GM18519 (cell line): ENCODE data around the gene CD8A.
"Not testable (repeated sequence)": the region's sequence is repeated elsewhere in the genome, so short reads cannot be mapped to it uniquely, and the experiment has no call there.

Experiments used
- ATAC-seq: cut with Tn5 transposase; IDR thresholded peaks from one replicate; pipeline ENCODE4 v1.9.1; 2021; ENCODE audit warnings: mild to moderate bottlenecking, moderate library complexity; ENCODE audit not compliant: unreplicated experiment, low FRiP score

Gene CD8A

GRCh38 chr2:86790676-86791572, at the start of gene CD8A:
Gene CD8A (minus strand): TSS chr2:86790913. CDS start chr2:86790825, 88 bp downstream.
- no peak for ATAC-seq

DNA sequence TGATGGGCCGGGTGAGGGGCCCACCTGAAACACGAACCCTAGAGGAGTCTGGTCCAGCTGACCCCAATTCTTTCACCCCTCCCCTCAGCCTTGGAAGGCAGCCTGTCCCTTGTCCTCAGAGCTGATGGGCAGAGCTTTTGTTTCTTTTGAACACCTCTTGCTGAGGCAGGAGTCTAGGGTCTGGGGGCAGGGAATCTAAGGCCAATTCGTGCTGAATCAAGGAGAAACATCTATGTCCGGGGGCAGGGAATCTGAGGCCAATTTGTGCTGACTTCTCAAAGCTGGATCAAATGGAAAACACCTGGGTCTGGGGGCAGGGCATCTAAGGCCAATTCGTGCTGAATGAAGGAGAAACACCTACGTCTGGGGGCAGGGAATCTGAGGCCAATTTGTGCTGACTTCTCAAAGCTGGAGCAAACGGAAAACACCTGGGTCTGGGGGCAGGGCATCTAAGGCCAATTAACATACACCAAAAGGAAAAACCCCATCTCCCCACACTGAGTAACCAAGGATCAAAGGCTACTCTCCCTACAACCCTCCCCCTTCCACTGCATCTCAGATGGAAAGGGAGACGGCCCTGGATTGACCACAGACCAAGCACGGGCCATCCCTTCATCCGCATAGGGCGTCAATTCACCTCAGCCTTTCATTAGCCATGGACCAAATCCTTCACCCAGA, 49.3 kb upstream of the CD8A start:
- ATAC-seq, result not testable (repeated sequence)

DNA sequence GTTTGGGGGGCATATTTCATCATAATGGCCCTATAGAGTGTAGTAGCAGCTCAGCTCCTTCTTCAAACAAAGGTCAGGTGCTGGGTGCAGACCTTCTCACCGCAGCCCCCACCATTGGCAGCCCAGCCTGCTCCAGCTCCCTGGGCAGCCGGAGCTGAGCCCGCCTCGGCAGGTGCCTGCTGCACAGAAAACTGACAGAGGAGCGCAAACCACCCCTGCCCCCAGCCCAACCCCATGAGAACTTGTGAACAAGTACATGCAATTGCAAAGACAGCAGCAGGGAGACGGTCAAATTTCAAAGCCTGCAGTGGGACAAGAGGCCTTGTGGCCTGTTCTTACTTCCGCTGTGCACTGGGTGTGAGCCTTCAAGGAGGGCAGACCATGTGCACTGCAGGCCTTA, 48.7 kb upstream of the CD8A start:
- ATAC-seq, result not testable (repeated sequence)

GRCh38 chr2:86837714-86838113, 47.0 kb upstream of the CD8A start:
- ATAC-seq, result not testable (repeated sequence)

- not testable (repeated sequence) for ATAC-seq
Measured at GRCh38 chr2:86836915-86837695, 46.4 kb upstream of the CD8A start.

DNA sequence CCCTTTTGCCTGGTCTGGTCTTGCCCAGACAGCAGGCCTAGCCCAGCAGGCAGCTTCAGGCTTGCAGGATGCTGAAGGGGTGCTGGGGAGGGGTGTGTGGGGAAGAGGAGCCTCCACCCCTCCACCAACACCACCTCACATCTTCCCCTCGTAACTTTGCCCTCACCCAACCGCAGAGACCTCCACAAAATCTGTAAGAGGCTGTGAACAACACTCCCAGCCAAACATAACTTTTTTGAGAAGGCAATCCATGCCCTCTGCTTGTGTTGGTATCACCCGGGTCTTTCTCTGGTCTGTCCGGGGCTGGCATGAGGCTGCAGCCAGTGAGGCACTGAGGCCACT, 44.8 kb upstream of the CD8A start:
- ATAC-seq, result not testable (repeated sequence)

- no peak for ATAC-seq
Measured at GRCh38 chr2:86833315-86833714, 42.6 kb upstream of the CD8A start.

DNA sequence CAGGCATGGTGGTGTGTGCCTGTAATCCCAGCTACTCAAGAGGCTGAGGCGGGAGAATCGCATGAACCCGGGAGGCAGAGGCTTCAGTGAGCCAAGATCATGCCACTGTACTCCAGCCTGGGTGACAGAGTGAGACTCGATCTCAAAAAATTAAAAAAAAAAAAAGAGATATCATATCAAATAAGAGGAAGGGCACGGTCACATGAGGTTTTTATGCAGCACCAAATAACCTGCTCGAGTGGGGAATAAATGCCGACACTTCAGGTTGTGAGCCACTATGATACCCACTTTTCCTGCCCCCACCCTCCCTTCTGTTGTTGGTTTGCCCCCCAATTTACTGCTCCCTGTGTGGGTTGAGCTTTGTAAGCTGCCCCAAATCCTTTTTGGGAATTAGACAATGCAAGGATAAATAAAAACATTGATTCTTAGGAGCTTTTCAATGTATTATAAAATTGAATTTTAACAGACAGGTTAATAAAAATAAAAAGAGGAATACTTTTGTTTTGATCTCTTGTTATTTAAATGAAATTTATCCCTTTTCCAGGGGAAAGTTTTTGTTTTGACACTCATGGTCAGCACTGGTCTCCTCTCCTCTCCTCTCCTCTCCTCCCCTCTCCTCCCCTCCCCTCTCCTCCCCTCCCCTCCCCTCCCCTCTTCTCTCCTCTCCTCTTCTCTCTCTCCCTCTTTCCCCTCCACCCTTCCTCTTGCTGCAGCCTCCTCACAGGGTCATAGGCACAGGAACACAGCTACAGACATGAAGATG, 41.8 kb upstream of the CD8A start:
- no peak for ATAC-seq

DNA sequence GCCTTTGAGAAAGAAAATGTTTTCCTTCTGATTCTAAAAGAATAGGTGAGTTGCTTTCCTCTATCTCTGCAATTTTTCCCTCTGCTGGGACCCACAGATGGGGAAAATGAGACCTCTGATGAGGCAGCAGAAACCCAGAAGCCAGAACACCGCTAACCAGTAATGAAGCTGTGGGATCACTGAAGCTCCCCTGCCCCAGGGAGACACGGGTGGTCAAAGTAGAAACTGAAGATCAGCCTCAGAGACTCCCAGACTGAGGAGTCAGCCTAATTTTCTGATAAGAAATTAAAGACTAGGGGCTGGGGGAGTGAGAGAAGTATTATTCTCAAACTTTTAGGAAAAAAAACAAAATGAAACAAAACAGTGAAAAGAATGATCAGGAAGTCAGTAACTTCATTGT, 40.8 kb upstream of the CD8A start:
- ATAC-seq, result no peak

GRCh38 chr2:86826951-86827350, 36.2 kb upstream of the CD8A start:
- no peak for ATAC-seq

GRCh38 chr2:86825693-86826381, 35.1 kb upstream of the CD8A start:
- ATAC-seq, result no peak

GRCh38 chr2:86825036-86825692, 34.5 kb upstream of the CD8A start:
- no peak for ATAC-seq

GRCh38 chr2:86822668-86823345, 32.1 kb upstream of the CD8A start:
- ATAC-seq, result no peak

DNA sequence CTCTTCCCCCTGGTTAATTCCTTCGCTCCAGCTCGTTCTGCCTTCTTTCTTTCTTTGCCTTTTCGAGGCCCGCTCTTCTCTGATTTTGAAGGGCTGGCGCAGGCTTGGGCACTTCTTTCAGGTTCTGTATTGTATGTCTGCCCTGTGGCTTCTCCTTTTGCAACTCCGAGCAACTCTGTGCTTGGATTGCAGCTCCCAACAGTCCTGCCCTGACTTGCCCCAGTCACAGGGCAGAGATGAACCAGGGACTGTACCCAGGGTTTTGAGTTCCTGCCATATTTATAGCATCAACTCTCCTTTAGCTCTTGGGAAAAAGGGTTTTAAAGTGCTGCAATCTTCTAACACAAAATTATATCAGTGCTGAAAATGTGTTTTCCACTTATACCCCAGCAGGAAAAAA, 31.1 kb upstream of the CD8A start:
- ATAC-seq, result no peak

GRCh38 chr2:86821306-86821705, 30.6 kb upstream of the CD8A start:
- no peak for ATAC-seq

- ATAC-seq, result no peak
Measured at GRCh38 chr2:86818957-86819356, 28.2 kb upstream of the CD8A start.

DNA sequence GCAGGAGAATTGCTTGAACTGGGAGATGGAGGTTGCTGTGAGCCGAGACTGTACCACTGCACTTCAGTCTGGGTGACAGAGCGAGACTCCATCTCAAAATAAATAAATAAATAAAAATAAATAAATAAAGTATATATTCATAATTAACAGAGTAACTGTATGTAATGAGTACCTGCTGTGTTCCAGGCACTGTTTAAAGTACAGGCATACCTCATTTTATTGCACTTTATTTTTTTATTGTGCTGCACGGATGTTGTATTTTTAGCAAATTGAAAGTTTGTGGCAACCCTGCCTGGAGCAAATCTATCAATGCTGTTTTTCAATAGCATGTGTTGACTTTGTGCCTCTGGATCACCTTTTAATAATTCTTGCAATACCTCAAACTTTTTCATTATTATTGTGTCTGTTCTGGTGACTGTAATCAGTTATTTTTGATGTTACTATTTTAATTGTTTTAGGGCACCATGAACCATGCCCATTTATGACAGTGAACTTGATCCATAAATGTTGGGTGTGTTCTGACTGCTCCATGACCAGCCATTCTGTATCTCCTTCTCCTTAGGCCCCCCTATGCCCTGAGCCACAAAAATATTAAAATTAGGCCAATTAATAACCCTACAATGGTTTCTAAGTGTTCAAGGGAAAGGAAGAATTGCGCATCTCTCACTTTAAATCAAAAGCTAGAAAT, 27.5 kb upstream of the CD8A start:
- ATAC-seq, result no peak

- ATAC-seq, result no peak
Measured at GRCh38 chr2:86815611-86816010, 24.9 kb upstream of the CD8A start.
